PC-9 (cell line): ENCODE results near the gene BCKDHA. TPM values are rescaled to one million over a fixed set of nuclear protein-coding genes. Genes with fewer than 3 reads are reported as not detected.
A peak's percentile ranks its signal among the peaks of the same experiment; 100 is the strongest.

Source experiments
- BruUV-seq: library from RNA; stranded (reverse); fragments of 400-500 nt; replicated peaks from 2 replicates; lab custom pipeline; 2021; lab: Mats Ljungman, UMichigan
- CTCF ChIA-PET: fragments of 300-600 bp; sonication (Branson Sonifier 250); formaldehyde crosslinking; loops from one replicate; lab custom pipeline; 2022; ENCODE audit warnings: antibody characterized with exemption; lab: Charles Lee
- POLR2A ChIA-PET: fragments of 300-600 bp; sonication (Branson Sonifier 250); formaldehyde crosslinking; loops from one replicate; lab custom pipeline; 2022; ENCODE audit warnings: antibody characterized with exemption; ENCODE audit not compliant: unreplicated experiment; lab: Charles Lee
- DNase-seq, 2 experiments: peaks; one replicate each; pipeline versions ENCODE4 v3.0.0 to v3.0.0-alpha.2; 2015 to 2022; ENCODE audit warnings: mixed read lengths in 1 of 2
- H2AFZ ChIP-seq: fragments of 200-600 bp; sonication (generic); 2 replicates; pipeline ENCODE4 v1.8.1; 2017; ENCODE audit warnings: antibody characterized with exemption
- H3F3A ChIP-seq: fragments of 200-600 bp; sonication (generic); 2 replicates; pipeline ENCODE4 v1.8.1; 2017; ENCODE audit warnings: antibody characterized with exemption, mild to moderate bottlenecking, low read depth; ENCODE audit not compliant: insufficient read depth
- H3K27ac ChIP-seq: fragments of 200-600 bp; sonication (generic); 2 replicates; pipeline ENCODE4 v1.6.1; 2016; ENCODE audit warnings: mixed run types
- H3K27me3 ChIP-seq: fragments of 200-600 bp; sonication (generic); 2 replicates; pipeline ENCODE4 v1.6.1; 2016; ENCODE audit warnings: low read depth, mixed run types; ENCODE audit not compliant: insufficient read depth
- H3K36me3 ChIP-seq: fragments of 200-600 bp; sonication (generic); 2 replicates; pipeline ENCODE4 v1.6.1; 2016; ENCODE audit warnings: low read depth, mixed run types
- H3K4me1 ChIP-seq: fragments of 200-600 bp; sonication (generic); replicated peaks from 2 replicates; pipeline ENCODE4 v1.6.1; 2016; ENCODE audit warnings: mixed run types; ENCODE audit not compliant: insufficient read depth
- H3K4me2 ChIP-seq: fragments of 200-600 bp; sonication (generic); 2 replicates; pipeline ENCODE4 v1.6.1; 2017; ENCODE audit warnings: mixed run types
- H3K4me3 ChIP-seq: fragments of 200-600 bp; sonication (generic); 2 replicates; pipeline ENCODE4 v1.6.1; 2016; ENCODE audit warnings: mixed run types
- H3K79me2 ChIP-seq: fragments of 200-600 bp; sonication (generic); 2 replicates; pipeline ENCODE4 v1.6.1; 2017; ENCODE audit warnings: low read depth, mixed run types
- H3K9me2 ChIP-seq: fragments of 200-600 bp; sonication (generic); 2 replicates; pipeline ENCODE4 v1.8.1; 2017; ENCODE audit warnings: mild to moderate bottlenecking; ENCODE audit not compliant: insufficient read depth
- H3K9me3 ChIP-seq: fragments of 200-600 bp; sonication (generic); 2 replicates; pipeline ENCODE4 v1.8.1; 2016; ENCODE audit warnings: low read depth; ENCODE audit not compliant: insufficient read depth
- H4K20me1 ChIP-seq: fragments of 200-600 bp; sonication (generic); 2 replicates; pipeline ENCODE4 v1.8.1; 2017; ENCODE audit not compliant: insufficient read depth
- EZH2 ChIP-seq: fragments of 200-600 bp; sonication (generic); IDR thresholded peaks from 2 replicates; pipeline ENCODE4 v1.8.0; 2017; ENCODE audit warnings: antibody characterized with exemption, low read depth
- intact Hi-C: fragments of 100-400 bp; cut with micrococcal nuclease; formaldehyde crosslinking; loops from one replicate; pipeline ENCODE4 v1.10.0; 2022; ENCODE audit not compliant: unreplicated experiment
- total RNA-seq: library from RNA; stranded (reverse); gene quantifications from 2 replicates; pipeline ENCODE4 v1.2.3, GENCODE V29; 2021
- TF ChIP-seq, protein P1 (sequence below): fragments of 200-600 bp; sonication (generic); conservative IDR thresholded peaks from 2 replicates; pipeline ENCODE4 v1.6.1; 2017; ENCODE audit warnings: mixed run types, antibody characterized with exemption, mild to moderate bottlenecking, moderate library complexity

BCKDHA gene
- total RNA-seq, 1 experiment from 2014 or later: 26.3 TPM

DNA sequence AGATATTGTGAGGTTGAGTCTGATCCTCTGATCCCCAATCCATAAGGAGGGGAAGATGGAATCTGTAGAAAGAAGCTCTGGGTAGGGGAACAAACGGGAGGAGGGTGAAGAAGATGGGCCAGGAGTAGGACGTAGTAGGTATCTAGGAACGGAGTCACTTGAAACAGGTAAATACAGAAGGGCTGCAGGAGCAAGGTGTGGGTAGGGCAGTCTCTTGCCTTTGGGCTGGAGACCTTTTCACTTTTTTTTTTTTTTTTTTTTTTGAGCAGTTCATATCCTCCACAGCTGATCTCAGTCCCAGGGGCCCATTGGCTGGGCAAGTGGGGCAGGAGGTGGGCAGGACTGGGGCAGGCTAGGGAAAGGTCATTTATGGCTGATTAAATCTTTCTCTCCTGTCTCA lies 1.5 kb downstream of the BCKDHA start:
- Histone ChIP-seq H3F3A (no peaks in the 10 kb centered on the region; the same call in 1 of the 2 replicates), H3K79me2 (peaks cover 42% of the 10 kb centered on the region), H2AFZ (no peak overlapping the region), H4K20me1 (no peaks in the 10 kb centered on the region; the same call in 1 of the 2 replicates), H3K27ac (no peak overlapping the region), H3K27me3 (no peaks in the 10 kb centered on the region), H3K9me3 (no peaks in the 10 kb centered on the region), H3K4me1 (peaks cover 19% of the 10 kb centered on the region), H3K9me2 (no peaks in the 10 kb centered on the region), H3K4me2 (peak overlapping the region; percentile 82), H3K4me3 (peak overlapping the region; percentile 100; the same call in 1 of the 2 replicates), H3K36me3 (no peaks in the 10 kb centered on the region)
- DNase-seq: no peak
- POLR2A ChIA-PET: no interaction called here
- TF ChIP-seq EZH2: no peak
- TF ChIP-seq, protein P1, sequence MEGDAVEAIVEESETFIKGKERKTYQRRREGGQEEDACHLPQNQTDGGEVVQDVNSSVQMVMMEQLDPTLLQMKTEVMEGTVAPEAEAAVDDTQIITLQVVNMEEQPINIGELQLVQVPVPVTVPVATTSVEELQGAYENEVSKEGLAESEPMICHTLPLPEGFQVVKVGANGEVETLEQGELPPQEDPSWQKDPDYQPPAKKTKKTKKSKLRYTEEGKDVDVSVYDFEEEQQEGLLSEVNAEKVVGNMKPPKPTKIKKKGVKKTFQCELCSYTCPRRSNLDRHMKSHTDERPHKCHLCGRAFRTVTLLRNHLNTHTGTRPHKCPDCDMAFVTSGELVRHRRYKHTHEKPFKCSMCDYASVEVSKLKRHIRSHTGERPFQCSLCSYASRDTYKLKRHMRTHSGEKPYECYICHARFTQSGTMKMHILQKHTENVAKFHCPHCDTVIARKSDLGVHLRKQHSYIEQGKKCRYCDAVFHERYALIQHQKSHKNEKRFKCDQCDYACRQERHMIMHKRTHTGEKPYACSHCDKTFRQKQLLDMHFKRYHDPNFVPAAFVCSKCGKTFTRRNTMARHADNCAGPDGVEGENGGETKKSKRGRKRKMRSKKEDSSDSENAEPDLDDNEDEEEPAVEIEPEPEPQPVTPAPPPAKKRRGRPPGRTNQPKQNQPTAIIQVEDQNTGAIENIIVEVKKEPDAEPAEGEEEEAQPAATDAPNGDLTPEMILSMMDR: no peak
- intact Hi-C loops: no loop called here
- CTCF ChIA-PET: no interaction called here
- BruUV-seq: no TSS peak

DNA sequence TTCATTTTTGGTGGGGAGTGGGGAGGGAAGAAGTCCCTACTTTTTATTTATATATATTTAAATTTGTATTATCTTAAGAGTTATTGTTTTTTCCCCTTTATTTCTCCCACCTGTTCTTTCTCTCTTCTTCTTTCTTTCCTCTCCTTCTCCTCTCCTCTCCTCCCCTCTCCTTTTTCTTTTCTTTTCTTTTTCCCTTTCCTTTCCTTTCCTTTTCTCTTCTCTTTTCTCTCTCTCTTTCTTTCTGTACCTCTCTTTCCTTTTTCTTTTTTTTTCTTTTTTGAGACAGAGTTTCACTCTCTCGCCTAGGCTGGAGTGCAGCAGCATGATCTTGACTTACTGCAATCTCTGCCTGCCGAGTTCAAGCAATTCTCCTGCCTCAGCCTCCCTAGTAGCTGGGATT lies 1.9 kb downstream of the BCKDHA start:
- H3K36me3 ChIP-seq: no peaks in the 10 kb centered on the region

DNA sequence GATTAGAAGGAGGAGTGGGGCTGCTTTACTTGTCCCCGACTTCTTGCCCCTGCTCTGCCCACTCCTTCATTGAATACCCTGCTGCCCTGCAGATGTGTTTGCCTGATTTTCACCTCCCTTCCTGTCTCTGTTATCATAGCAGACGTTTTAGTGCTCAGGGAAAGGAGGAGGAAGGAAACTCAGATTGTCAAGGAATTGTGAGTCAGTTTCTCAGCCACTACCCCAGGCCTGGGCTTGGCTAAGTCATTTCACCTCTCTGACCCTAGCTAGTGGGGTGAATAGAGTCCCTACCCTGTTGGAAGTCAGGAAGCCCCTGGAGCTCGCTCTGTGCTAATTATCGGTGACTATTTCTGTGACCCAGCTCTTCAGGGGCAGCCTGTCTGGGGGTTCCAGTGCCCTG lies 3.9 kb downstream of the BCKDHA start:
- Histone ChIP-seq H3K4me1 (peaks cover 10% of the 10 kb centered on the region), H3K4me2 (no peak overlapping the region), H3K79me2 (peaks cover 25% of the 10 kb centered on the region), H4K20me1 (no peaks in the 10 kb centered on the region; the same call in 1 of the 2 replicates), H3K9me3 (no peaks in the 10 kb centered on the region), H3K36me3 (no peaks in the 10 kb centered on the region), H3K27ac (no peak overlapping the region), H3K4me3 (no peak overlapping the region), H3K9me2 (no peaks in the 10 kb centered on the region), H3F3A (no peaks in the 10 kb centered on the region), H3K27me3 (no peaks in the 10 kb centered on the region), H2AFZ (no peak overlapping the region)
- no TSS peak for BruUV-seq
- DNase-seq: no peak
- intact Hi-C loops: no loop called here
- POLR2A ChIA-PET: no interaction called here
- TF ChIP-seq, protein P1: no peak
- TF ChIP-seq EZH2: no peak
- CTCF ChIA-PET: no interaction called here

More for the DNA sequence above, 1.9 kb downstream of the BCKDHA start:
- no peak overlapping the region for H3K4me3 ChIP-seq
- DNase-seq: no peak
- no TSS peak for BruUV-seq
- H3K27me3 ChIP-seq: no peaks in the 10 kb centered on the region
- no peaks in the 10 kb centered on the region; the same call in 1 of the 2 replicates for H3F3A ChIP-seq
- no peaks in the 10 kb centered on the region for H3K9me2 ChIP-seq
- H4K20me1 ChIP-seq: no peaks in the 10 kb centered on the region; the same call in 1 of the 2 replicates
- POLR2A ChIA-PET: no interaction called here
- no peak overlapping the region for H3K4me2 ChIP-seq
- H3K4me1 ChIP-seq: peaks cover 19% of the 10 kb centered on the region
- intact Hi-C loops: no loop called here
- no peak overlapping the region for H2AFZ ChIP-seq
- H3K9me3 ChIP-seq: no peaks in the 10 kb centered on the region
- H3K27ac ChIP-seq: no peak overlapping the region
- CTCF ChIA-PET: no interaction called here
- no peak for TF ChIP-seq EZH2
- TF ChIP-seq, protein P1: no peak
- H3K79me2 ChIP-seq: peaks cover 42% of the 10 kb centered on the region
